Breast epithelium (tissue), 3 donors: ENCODE results near the gene CYTH1.

Experiments used
- CTCF ChIP-seq, 3 donors: fragments of 450-650 bp; IDR thresholded peaks; one replicate each; pipeline ENCODE4 v1.5.1; 2016 to 2017; ENCODE audit warnings: antibody characterized with exemption in 3 of 3, mild to moderate bottlenecking in 3 of 3, moderate library complexity in 3 of 3
- POLR2A ChIP-seq: fragments of 450-650 bp; IDR thresholded peaks from one replicate; pipeline ENCODE4 v1.6.1; 2016; ENCODE audit warnings: antibody characterized with exemption, mild to moderate bottlenecking, moderate library complexity

- TF ChIP-seq POLR2A (no peak), CTCF (IDR thresholded peaks at IDR 0.05) (no peak)
These were observed 52.4 kb downstream of the CYTH1 start for GRCh38 chr17:78729641-78730040.
